Astrocyte of the cerebellum (primary cell): ENCODE results near the gene CDK5R1.

ENCODE experiments used
- DNase-seq: peaks from one replicate; pipeline ENCODE4 v3.0.0-alpha.2; 2011; ENCODE audit warnings: low read depth
- H3K4me3 ChIP-seq: 2 replicates; pipeline ENCODE4 v1.5.1; 2011; ENCODE audit warnings: mild to moderate bottlenecking, low read depth, low read length, moderate library complexity
- CTCF ChIP-seq: IDR thresholded peaks from 2 replicates; pipeline ENCODE4 v1.5.1; 2012; ENCODE audit warnings: low read length, low read depth, moderate library complexity, mild to moderate bottlenecking; ENCODE audit errors: missing control alignments
- in situ Hi-C: cut with HindIII; loops from 2 replicates; pipeline ENCODE4 v1.10.0; 2017; ENCODE audit warnings: low sequenced_read_pairs

Gene CDK5R1

GRCh38 chr17:32517982-32518381, 31.2 kb downstream of the CDK5R1 start:
- in situ Hi-C loops = no loop called here
- DNase-seq = no peak
- no peak overlapping the region for H3K4me3 ChIP-seq
- TF ChIP-seq CTCF = no peak

GRCh38 chr17:32518646-32519227, 31.9 kb downstream of the CDK5R1 start:
- H3K4me3 ChIP-seq = peak overlapping the region; percentile 39
- in situ Hi-C loops = no loop called here
- TF ChIP-seq CTCF = no peak
- no peak for DNase-seq

GRCh38 chr17:32519228-32520103, 32.7 kb downstream of the CDK5R1 start:
- peak overlapping the region; percentile 39 for H3K4me3 ChIP-seq
- DNase-seq = no peak
- in situ Hi-C loops = no loop called here
- TF ChIP-seq CTCF = no peak

- in situ Hi-C loops = no loop called here
- TF ChIP-seq CTCF = no peak
- H3K4me3 ChIP-seq = no peak overlapping the region
- DNase-seq = no peak
These were observed 33.4 kb downstream of the CDK5R1 start for GRCh38 chr17:32520104-32520701.

GRCh38 chr17:32520737-32521404, 34.1 kb downstream of the CDK5R1 start:
- TF ChIP-seq CTCF = no peak
- no peak for DNase-seq
- H3K4me3 ChIP-seq = no peak overlapping the region
- in situ Hi-C loops = no loop called here

- TF ChIP-seq CTCF = no peak
- no peak for DNase-seq
- H3K4me3 ChIP-seq = no peak overlapping the region
- in situ Hi-C loops = no loop called here
These were observed 36.4 kb downstream of the CDK5R1 start for GRCh38 chr17:32523017-32523680.
